ENCODE data around the gene CSF1. TPM values are rescaled to one million over a fixed set of nuclear protein-coding genes. Genes with fewer than 3 reads are reported as not detected.
"Not testable (repeated sequence)": the region's sequence is repeated elsewhere in the genome, so short reads cannot be mapped to it uniquely, and the experiment has no call there.

The CSF1 gene
- polyA plus RNA-seq, 1 donor: 14.4 TPM

- DNase-seq: no peak
Measured at GRCh38 chr1:109902204-109902985, 8.3 kb upstream of the CSF1 start.

DNA sequence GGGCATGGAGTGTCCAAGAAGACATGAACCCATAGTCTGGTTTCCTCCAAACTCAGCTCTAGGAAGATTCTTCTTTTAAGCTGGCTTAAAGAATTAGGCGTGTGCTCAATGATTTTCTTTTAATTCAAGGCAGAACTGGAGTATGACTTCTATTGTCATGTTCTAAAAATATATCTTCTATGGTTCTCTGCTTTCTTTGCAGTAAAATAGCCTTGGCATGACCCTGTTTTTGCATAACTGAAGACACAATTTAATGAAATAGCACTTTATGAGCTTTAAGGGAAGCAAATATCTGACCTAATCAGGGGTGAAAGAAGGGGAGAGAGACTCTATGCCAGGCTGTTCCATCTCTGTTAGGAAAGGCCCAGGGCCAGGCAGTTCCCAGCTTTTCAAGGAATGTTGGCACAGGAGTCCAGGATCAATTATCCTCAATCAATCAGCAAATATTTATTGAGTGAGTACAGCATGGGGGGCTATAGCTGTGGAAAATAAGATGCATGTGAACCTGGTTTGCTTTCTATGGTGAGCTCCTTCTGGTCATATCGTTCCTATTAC, 7.2 kb upstream of the CSF1 start:
- no peak for DNase-seq

DNA sequence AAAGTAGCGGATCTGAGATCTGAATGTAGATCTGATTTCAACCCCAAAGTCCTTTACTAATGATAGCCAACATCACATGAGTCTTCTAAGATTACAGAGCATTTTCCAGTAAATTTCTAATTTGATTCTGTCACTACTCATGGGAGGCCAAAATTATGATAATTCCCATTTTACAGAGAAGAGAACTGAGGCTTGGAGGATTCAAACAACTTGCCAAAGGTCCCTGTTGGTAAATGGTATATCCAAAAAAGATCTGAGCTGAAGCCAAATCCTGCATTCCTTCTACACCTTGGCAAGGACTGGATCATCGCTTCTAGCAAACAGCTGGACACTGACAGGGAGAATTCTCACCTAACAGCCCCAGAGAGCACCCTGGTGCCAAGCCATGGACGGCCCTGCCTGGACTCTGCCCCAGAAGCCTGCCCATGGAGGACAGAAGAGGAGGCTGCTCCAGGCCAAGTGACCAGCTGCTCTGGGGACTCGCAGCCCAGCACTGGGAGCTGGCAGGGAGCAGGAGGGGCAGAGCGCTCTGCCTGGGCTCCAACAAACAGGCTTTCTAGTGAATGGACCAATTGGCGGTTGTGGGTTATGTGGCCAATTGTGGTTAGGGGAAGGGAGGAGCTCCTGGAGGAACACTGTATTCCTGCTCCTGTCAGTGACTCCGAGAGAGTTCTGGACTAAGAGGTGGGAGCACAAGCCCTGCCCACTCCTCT, 6.4 kb upstream of the CSF1 start:
- no peak for DNase-seq

GRCh38 chr1:109905491-109905890, 5.2 kb upstream of the CSF1 start:
- no peak for DNase-seq

GRCh38 chr1:109906160-109906838, 4.3 kb upstream of the CSF1 start:
- no peak for DNase-seq

- DNase-seq: no peak
Measured at GRCh38 chr1:109906839-109907180, 3.8 kb upstream of the CSF1 start.

DNA sequence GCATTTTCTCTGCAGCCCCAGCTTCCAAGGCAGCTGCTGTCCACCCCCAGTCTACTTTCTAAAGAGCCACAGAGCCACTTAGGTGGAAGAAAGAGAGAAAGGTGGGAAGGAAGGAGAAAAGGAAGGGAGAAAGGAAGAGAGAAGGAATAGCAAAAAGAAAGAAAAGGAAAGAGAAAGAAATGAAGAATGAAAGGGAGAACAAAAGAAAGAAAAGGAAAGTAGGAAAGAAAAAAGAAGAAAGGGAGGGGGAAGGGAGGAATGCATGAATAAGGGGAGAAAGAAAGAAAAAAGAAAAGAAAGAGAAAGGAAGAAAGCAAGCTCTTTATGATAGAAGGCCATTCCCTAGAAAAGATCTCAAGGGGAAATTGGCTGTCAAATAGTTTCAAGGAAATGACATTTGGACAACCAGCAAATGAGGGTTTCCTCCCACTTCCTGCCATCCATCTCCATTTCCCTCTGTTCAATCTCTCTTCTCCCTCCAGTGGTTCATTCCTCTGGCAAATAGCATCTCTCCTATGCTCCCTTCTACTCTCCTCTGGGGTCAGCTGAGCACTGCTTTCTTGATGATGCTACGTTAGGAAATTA, 3.4 kb upstream of the CSF1 start:
- DNase-seq: no peak

DNA sequence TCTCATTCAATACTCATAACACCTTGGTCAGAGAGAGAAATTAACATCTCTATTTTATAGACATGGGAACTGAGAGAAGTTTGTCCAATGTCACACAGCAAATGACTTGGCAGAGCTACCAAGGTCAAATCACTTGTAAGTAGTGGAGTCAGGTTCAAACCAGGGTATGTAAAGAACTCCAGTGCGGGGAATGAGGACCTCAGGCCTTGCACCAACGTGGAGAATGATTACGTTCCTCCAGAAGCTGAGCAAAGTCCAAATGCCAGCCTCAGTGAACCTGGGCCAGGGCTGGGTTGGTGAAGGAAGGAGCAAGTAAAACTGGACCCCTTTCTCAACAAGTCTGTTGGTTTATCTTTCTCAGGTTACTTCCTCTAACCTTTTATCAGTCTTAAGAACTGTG, 1.8 kb upstream of the CSF1 start:
- DNase-seq: no peak

DNA sequence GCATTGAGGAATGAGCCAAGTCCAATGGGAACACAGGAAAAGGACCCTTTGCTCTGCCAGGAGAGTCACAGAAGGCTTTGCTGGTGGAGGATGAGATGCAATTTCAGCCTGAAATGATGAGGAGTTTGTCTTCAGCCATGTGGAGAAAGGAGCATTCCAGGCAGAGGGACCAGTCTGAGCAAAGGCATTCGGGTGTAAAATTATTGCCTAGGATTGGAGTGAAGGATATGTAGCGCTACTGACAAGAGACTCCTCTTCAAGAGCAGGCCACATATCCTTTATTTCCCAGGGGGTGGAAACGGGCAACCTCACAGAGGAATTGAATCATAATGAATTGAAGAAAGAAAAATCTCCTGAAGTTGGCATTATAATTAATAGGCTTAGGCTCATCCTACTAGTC, 1.1 kb upstream of the CSF1 start:
- DNase-seq: no peak

GRCh38 chr1:109910963-109911798, 532 bp downstream of the CSF1 start:
- DNase-seq: no peak

- DNase-seq: no peak
Measured at GRCh38 chr1:109912214-109912861, 1.7 kb downstream of the CSF1 start.

DNA sequence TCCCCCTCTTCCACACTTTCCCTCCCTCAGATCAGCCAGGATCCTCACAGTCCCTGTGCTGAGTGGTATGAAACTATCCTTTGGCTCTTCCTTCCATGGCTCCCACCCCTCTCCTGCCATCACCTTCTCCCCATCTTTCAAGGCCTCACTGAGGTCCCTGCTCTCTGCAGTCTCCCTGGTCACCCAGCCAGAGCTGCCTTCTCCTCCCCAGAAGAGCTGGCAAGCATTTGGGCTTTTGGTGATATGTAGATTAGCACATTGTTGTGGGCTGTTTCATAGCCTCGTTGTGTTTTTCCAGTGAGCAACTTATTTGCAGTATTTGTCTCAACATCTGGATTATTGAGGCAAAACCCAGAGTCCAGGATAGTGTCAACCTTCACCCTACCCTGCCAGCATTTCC, 2.2 kb downstream of the CSF1 start:
- DNase-seq: no peak

GRCh38 chr1:109913360-109913879, 2.8 kb downstream of the CSF1 start:
- no peak for DNase-seq

GRCh38 chr1:109914587-109915240, 4.1 kb downstream of the CSF1 start:
- no peak for DNase-seq

DNA sequence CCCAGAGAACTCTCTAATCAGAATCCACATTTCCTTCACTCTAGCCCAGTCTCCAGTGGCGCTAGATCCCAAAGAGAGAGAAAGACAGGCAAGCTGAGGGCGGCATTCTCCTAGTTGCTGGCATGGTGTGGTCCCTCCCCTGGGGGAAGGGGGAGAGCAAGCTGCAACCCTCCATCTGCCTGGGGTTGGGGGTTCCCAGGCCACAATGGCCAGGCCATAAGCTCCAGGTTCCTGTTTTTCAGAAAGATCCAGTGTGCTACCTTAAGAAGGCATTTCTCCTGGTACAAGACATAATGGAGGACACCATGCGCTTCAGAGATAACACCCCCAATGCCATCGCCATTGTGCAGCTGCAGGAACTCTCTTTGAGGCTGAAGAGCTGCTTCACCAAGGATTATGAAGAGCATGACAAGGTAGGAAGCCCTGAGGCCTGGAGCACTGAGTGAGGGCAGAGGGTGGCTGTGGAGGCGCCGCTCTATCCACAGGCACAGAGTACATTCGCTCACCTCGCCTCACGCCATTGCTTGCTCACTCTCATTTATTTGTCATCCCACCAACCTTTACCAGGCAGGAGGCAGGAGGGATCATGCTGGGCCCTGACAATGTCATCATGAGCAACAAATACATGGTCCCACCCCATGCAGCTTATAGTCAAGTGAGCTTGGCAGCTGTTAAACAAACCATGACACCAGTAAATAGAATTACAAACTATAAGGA, 6.6 kb downstream of the CSF1 start:
- DNase-seq: no peak

DNA sequence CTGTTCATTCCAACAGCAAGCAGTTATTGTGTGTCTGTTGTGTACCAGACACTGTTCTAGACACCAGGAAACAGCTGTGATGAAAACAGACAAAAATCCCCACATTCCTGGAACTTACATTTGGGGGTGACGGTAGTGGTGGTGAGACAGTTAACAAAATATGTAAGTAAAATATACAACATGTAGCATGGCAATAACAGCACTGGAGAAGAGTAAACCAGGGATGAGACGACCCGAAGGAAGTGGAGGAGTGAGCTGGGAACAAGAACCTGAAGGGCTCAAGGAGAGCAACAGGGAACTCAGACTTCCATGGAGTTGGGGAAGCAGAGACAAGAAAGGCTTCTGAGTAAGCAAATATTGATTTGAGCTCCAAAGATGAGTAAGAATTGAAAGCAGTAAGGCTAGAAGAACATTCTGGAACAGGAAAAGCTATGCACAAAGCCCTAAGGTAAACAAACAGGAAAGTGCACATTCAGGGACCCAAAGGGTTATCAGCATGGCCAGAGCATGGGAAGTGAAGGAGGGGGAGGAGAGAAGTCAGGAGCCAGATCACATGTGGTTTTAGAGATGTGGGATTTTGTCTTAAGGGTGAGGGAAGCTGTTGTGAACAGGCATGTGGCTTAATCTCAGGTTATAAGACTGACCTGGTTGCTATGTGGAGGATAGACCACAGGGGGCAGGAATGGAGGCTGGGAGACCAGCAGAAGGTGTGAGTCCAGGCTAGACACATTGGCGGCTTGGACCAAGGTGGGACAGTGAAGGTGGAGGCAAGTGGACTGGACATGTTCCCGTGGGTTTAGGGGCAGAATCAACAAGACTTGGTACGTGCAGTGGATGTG, 7.3 kb downstream of the CSF1 start:
- DNase-seq: no peak

GRCh38 chr1:109918671-109919070, 8.0 kb downstream of the CSF1 start:
- no peak for DNase-seq

GRCh38 chr1:109919303-109919702, 8.7 kb downstream of the CSF1 start:
- DNase-seq: no peak

DNA sequence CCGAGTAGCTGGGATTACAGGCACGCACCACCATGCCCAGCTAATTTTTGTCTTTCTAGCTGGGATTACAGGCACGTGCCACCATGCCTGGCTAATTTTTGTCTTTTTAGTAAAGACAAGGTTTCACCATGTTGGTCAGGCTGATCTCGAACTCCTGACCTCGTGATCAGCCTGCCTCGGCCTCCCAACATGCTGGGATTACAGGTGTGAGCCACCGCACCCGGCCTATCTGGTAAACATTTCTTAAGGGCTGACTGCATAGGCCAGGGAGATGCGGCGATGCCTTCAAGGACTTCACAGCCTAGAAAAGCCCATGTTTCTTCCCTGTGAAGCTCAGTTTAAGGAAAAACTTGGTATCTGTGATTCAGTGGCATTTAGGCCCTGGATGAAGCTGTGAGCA, 9.7 kb downstream of the CSF1 start:
- not testable (repeated sequence) for DNase-seq
